Renal cortical epithelial cell (primary cell): ENCODE measurements around the gene DDA1. TPM values are rescaled to one million over a fixed set of nuclear protein-coding genes. Genes with fewer than 3 reads are reported as not detected.

Experiments used
- DNase-seq: peaks from one replicate; pipeline ENCODE4 v3.0.0-alpha.2; 2011; ENCODE audit warnings: low read depth
- total RNA-seq: library from RNA; depleted of rRNA; stranded (reverse); fragments of >200 nt; gene quantifications from 2 replicates; pipeline ENCODE4 v1.2.3, GENCODE V29; 2014

DDA1 gene
- total RNA-seq, 1 donor from 2014 or later: 30.3 TPM

DNA sequence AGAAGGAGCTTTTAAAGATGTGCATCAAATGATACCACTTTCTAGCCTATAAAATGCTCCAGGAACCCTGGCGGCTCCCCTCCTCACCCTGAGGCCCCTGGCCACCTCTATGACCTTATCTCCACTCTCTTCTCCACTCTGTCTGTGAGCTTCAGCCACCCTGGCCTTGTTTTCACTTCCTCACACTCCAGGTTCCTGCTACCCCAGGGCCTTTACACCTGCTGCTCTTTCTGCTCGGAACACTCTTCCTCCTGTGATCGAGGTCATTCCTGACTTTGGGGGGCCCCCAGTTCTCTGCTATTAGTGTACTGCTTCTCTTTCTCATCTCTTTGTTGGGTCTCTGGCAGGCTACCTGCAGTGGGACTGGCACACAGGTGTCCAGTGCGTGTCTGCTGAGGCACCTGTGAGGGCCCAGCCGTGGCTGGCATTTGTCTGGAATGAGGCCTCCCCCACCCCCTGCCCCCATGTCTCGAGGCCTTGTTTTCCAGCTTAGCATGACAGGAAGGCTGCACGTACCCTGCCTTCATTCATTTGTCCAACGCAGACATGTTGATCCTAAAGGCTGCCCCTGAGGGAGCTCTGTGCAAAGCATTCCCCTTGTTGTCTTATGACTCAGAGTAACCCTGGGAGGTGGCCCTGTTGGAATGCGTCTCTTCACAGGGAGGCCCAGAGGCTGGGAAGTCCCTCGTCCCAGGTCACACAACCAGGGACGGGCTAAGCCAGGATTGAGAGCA, 2.3 kb downstream of the DDA1 start:
- DNase-seq: peak; percentile 87

GRCh38 chr19:17312189-17313113, 3.1 kb downstream of the DDA1 start:
- no peak for DNase-seq

DNA sequence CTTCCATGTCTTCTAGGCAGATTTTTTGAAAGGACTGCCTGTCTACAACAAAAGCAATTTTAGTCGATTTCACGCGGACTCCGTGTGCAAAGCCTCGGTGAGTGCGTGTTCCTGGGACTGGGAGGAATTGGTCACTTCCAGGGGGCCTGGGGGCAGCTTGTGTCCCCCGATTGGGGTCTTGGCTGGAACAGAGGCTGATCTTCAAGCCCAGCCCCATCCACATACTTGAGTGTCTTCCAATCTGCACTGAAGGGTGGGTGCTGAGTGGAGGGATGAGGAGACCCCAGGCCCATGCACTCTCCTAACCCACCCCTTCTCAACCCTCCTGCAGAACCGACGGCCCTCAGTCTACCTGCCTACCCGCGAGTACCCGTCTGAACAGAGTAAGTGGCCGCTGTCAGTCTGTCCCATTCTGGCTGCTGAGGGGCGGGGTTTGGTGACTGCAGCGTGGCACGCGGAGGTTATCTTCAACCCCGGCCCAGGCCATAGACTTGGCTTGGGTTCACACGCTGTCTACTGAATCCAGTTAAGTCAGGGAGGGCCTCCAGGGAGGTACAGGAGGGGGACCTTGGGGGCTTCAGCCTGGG, 4.7 kb downstream of the DDA1 start:
- DNase-seq: no peak

DNA sequence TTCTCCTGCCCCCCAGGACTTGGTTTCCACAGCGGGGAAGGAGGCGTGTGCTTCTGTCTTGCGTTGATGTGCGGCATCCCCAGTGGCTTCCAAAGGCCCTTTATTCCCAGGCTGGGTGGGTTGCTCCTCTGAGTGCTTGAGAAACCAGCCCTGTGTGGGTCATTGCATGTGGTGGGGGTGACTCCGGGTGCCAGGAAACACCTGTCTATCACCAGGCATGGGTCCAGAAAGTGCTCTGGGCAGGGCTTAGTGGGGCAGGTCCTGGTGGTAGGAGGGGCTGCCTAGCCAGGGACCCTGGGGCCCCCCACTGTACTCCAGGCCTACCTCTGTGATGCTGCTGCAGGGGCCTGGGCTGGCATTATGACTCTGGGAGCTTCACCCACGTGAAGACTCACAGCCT, 9.6 kb downstream of the DDA1 start:
- DNase-seq: no peak

DNA sequence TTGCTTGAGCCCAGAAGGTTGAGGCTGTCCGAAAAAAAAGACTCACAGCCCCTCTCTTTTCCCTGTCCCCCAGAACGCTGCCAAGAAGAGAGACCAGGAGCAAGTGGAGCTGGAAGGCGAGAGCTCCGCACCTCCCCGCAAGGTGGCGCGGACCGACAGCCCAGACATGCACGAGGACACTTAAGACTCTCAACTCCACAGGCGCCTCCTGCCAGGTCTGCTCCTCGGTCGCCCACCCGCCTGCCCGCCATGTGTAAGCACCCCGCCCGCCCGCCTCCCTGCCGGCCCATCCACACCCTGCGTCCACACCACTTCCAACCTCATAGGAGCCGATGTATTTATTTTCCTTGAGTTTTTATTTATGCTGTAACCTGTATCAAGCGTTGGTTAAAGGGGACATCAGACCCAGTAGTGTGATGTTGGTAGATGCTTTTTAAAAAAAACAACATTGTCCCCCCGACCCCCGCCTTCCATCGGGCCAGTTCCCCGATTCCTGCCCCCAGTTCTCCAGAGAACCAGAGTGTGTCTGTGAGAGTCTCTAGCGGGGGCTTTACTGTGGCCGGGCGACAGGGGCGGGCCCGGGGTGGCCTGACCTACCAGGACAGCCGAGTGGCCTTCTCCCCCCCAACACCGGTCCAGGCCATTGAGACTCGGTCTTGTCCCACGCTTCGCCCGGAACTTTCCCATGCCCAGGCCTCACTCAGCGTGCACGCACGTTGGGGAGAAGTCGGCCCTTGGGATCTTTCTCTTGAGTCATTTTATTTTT, 10.3 kb downstream of the DDA1 start:
- no peak for DNase-seq

GRCh38 chr19:17320435-17320834, 11.1 kb downstream of the DDA1 start:
- no peak for DNase-seq

GRCh38 chr19:17321655-17322489, 12.5 kb downstream of the DDA1 start:
- no peak for DNase-seq

- no peak for DNase-seq
Observed at GRCh38 chr19:17322854-17323253, 13.5 kb downstream of the DDA1 start.

DNA sequence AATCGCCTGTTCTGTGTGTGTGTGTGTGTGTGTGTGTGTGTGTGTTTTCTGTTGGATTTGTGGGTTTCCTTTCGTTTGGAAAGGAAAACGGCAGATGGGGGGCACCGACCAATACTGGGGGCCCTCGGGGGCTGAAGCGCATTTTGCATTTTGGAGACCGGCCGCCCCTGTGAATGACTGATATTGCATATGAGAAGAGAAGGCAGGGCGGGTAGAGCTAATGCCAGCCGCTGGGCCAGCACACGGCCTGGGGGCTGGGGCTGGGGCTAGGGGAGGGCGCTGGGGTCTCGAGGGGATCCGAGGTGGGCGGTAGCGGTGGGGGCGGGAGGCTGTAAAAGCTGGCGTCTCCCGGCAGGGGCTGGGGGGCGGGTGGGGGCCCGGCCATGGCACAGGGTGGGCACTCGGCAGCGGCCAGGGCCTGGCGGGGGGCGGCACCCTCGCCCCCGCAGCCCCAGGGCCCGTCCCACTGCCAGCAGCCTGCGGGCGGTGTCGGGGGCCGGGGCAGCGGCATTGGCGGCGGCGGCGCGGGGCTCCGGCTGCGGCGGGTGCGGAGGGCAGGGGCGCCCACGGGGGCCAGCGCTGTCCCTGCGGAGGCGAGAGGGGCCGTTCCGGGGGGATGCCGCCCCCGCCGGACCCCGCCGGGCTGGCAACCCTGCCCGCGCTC, 14.1 kb downstream of the DDA1 start:
- DNase-seq: no peak

DNA sequence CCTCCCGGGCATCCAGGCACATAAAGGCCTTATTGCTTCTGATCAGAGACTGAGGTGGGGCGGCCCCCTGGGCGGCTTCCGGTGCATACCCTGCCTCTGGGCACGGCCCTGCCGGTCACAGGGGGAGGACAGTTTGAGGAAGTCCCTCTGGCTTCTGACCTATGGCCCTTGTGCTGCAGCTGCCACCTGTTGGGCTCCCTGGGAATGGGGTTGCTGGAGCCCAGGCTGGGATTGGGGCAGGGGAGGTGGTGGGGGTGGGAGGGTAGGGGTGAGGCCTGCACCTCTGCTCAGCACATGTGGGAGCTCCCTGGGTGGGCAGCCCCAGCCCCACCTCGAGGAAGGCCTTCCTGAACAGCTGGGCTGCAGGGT, 14.6 kb downstream of the DDA1 start:
- no peak for DNase-seq

GRCh38 chr19:17324357-17325114, 15.2 kb downstream of the DDA1 start:
- DNase-seq: no peak

- no peak for DNase-seq
Observed at GRCh38 chr19:17325133-17325532, 15.8 kb downstream of the DDA1 start.

GRCh38 chr19:17325881-17326594, 16.7 kb downstream of the DDA1 start:
- DNase-seq: no peak

- DNase-seq: no peak
Observed at GRCh38 chr19:17326595-17326966, 17.2 kb downstream of the DDA1 start.

GRCh38 chr19:17327068-17327653, 17.8 kb downstream of the DDA1 start:
- DNase-seq: no peak

DNA sequence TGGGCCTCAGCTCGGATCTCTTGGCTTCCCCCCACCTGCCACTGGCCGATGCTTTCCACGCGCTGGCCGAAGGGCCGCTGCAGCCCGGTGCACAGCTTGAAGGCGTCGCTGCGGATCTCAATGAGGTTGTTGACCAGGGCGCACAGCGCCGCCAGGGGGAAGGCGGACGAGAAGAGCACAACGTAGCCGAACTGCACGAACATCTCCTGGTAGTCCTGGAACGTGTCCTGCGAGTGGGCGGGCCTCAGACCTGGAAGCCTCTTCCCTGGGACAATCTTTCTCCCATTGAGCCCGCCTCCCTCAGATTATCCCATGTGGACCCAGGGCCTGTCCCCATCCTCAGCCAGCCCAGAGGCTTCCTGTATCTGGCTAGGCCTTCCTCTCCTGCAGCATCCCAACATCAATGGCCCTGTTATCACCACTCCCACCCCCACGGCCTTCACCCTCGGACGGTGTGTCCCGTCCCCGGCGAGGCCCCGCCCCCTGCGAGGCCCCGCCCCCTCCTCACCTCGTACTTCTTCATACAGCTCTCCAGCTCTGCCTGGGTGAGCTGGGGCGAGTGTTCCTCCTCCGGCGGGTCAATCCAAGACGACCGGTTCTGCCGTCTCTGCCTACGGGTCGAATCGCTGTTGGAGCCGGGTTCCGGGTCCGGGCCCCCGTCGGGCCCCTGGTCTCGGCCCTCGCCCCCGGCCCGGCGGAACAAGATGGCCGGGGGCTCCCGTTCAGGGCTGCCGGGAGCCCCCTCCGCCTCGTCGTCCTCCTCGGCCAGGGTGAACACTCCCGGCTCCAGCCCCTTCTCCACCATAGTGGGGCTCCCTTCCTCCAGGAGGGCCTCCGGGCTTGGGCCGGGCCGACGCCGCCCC, 18.5 kb downstream of the DDA1 start:
- DNase-seq: peak; percentile 74

DNA sequence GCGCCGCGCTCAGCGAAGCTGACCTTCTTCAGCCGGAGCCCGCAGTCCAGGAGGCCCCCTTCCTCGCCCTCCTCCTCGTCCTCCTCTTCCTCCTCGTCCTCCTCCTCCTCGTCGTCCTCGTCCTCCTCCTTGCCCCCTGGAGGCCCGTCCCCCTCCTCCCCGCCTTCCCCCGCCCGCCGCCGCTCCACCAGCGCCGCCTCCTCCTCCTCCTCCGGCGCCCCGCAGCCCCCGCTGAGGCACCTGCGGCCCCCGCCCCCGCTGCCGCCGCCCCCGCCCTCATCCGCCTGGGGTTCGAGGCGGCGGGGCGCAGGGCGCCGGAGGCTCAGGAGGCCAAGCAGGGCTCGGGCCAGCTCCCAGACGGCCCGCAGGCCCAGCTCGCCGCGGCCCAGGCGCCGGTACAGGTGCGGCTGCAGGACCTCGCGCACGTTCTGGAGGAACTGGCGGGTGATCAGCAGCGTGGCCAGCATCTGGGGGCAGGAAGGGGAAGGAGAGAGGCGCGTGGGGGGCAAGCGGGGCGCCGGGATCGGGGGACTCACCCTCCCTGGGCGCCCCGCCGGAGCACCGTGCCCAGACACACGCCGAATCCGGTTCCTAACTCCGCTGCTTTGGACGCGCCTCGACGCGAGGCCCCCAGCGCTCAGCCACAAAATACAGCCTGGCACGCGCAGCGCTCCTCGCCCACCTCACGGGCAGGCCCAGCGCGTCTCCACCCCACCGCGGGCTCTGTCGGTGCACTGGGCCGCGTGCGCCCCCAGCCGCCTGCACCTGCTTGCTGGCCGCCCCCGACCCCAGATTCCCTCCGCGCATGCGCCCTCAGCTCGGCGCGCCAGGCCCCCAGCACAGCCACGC, 19.4 kb downstream of the DDA1 start:
- DNase-seq: no peak
